Measurements from ENCODE around the gene IMP4. TPM values are rescaled to one million over a fixed set of nuclear protein-coding genes. Genes with fewer than 3 reads are reported as not detected.
A peak's percentile ranks its signal among the peaks of the same experiment; 100 is the strongest.

The IMP4 gene
- polyA plus RNA-seq, 1 donor (not counting 4 experiments of a cell fraction or from before 2014, with no cell fraction given) = 75.8 TPM

DNA sequence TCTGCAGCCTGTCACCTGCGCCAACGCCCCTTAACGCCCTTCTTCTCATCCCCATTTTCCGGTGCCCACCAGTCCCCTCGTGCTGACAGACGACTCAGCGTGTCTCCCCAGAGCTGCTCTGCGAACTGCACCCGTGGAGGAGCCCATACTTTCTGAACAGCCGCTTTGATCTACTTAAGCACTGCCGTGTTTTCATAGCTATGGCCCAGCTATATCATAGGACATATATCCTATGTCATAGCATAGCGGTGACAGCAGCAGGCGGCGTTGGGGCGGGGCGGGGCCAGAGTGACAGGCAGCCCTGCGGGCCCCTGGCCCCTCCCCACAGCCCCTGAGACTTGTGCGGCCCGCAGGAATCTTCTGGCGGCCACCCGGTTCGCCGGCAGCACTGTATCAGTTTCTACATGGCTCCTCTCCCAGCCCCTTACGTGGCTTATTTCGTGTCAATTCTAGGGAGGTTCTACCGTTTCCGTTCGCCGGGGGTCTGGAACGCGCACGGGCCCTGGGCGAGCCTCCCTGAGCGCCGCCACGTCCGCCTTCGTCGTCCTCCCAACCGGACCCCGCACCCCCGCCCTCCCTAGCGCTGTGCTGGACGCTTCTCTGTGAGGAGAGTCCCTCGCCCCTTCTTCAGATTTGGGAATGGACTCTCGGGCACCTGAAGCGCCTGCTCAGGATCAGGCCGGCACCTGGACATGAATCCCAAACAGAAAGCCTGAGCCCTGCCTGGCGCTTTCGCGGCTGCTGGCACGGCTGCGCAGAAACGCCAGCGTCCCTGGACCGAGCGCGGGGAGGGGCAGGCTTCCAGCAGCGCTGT, 48.6 kb downstream of the IMP4 start:
- Histone ChIP-seq H3K4me3 (ENCODE audit: control insufficient read depth in 2 of 3, extremely low read depth in 1 of 3, insufficient read depth in 2 of 3, low read depth in 1 of 3, low read length in 3 of 3) (peak overlapping the region; percentile 58 to 74 (median 71)), H4K20me1 (ENCODE audit: control insufficient read depth, extremely low read depth, insufficient read depth, low read length) (no peaks in the 10 kb centered on the region), H3K4me1 (ENCODE audit: control insufficient read depth, extremely low read depth, insufficient read depth, low read length) (peaks cover 3% of the 10 kb centered on the region), H3K36me3 (ENCODE audit: control insufficient read depth in 2 of 2, extremely low read depth in 1 of 2, insufficient read depth in 2 of 2, low read length in 2 of 2) (no peaks in the 10 kb centered on the region), H3K27ac (ENCODE audit: control insufficient read depth, insufficient read depth, low read length) (no peak overlapping the region), H3K9ac (ENCODE audit: control insufficient read depth, extremely low read depth, insufficient read depth, low read length) (peak overlapping the region; percentile 41), H3K9me3 (ENCODE audit: control insufficient read depth, low read depth, low read length) (no peaks in the 10 kb centered on the region), H3K4me2 (ENCODE audit: control insufficient read depth, extremely low read depth, insufficient read depth, low read depth, low read length) (peak overlapping the region; percentile 53), H2AFZ (ENCODE audit: control insufficient read depth, low read length) (peak overlapping the region; percentile 84), H3K9me1 (ENCODE audit: control insufficient read depth, extremely low read depth, insufficient read depth, low read length) (no peaks in the 10 kb centered on the region), H3K27me3 (ENCODE audit: control insufficient read depth, extremely low read depth, insufficient read depth, low read length) (no peaks in the 10 kb centered on the region), H3K79me2 (ENCODE audit: control insufficient read depth, insufficient read depth, low read length) (no peaks in the 10 kb centered on the region)
- dilution Hi-C loops (cut with MboI; ENCODE audit: extremely low pct_ligation_motif_present, low sequenced_read_pairs) = no loop called here
- DNase-seq (ENCODE audit: low read depth, low spot score) (no peak), FAIRE-seq (no peak)
- no peak for TF ChIP-seq EZH2 (IDR thresholded peaks at IDR 0.05; ENCODE audit: low read length)
- TF ChIP-seq, protein P1, sequence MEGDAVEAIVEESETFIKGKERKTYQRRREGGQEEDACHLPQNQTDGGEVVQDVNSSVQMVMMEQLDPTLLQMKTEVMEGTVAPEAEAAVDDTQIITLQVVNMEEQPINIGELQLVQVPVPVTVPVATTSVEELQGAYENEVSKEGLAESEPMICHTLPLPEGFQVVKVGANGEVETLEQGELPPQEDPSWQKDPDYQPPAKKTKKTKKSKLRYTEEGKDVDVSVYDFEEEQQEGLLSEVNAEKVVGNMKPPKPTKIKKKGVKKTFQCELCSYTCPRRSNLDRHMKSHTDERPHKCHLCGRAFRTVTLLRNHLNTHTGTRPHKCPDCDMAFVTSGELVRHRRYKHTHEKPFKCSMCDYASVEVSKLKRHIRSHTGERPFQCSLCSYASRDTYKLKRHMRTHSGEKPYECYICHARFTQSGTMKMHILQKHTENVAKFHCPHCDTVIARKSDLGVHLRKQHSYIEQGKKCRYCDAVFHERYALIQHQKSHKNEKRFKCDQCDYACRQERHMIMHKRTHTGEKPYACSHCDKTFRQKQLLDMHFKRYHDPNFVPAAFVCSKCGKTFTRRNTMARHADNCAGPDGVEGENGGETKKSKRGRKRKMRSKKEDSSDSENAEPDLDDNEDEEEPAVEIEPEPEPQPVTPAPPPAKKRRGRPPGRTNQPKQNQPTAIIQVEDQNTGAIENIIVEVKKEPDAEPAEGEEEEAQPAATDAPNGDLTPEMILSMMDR (optimal IDR thresholded peaks at IDR 0.05 in 1 of 3, IDR thresholded peaks at IDR 0.05 in 1 of 3, conservative IDR thresholded peaks at IDR 0.05 in 1 of 3; ENCODE audit: extremely low read depth in 1 of 3, insufficient read depth in 2 of 3, low read length in 3 of 3) = no peak

DNA sequence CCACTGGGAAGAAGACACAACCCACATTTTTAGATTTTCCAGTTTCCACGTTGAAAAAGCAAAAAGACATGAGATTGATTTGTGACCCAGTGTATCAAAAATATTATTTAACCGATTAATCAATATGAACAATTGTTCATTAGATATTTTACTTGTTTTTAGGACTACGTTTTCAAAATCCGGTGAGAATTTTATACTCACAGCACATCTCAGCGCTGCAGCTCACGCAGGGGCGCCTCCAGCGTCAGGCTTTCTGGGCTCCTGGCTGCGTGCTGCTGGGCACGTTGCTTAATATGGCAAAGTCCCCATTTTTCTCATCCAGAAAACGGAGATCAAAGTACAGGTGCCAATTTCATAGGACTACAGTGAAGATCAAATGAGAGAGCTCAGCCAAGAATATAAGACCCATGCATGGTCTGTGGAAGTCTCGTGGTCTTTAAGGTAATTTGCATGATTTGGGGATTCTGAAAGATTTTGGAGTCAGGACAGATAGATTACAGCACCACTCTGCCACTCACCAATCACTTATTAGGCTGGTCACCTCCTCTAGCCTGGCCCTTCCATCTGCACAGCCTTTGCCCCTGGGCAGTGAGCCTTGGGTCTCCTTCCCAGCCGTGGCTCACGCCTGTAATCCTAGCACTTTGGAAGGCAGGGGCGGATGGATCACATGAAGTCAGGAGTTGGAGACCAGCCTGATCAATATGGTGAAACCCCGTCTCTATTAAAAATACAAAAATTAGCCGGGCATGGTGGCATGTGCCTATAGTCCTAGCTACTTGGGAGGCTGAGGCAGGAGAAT, 49.4 kb downstream of the IMP4 start:
- no peaks in the 10 kb centered on the region for H3K36me3 ChIP-seq (ENCODE audit: control insufficient read depth in 2 of 2, extremely low read depth in 1 of 2, insufficient read depth in 2 of 2, low read length in 2 of 2)

More for the DNA sequence above, 49.4 kb downstream of the IMP4 start:
- peak overlapping the region; percentile 41 for H3K9ac ChIP-seq (ENCODE audit: control insufficient read depth, extremely low read depth, insufficient read depth, low read length)
- no peaks in the 10 kb centered on the region for H3K27me3 ChIP-seq (ENCODE audit: control insufficient read depth, extremely low read depth, insufficient read depth, low read length)
- H3K4me3 ChIP-seq (ENCODE audit: control insufficient read depth in 2 of 3, extremely low read depth in 1 of 3, insufficient read depth in 2 of 3, low read depth in 1 of 3, low read length in 3 of 3) = peak overlapping the region; percentile 58 to 74 (median 71)
- H3K27ac ChIP-seq (ENCODE audit: control insufficient read depth, insufficient read depth, low read length) = no peak overlapping the region
- FAIRE-seq (no peak), DNase-seq (ENCODE audit: low read depth, low spot score) (no peak)
- TF ChIP-seq EZH2 (IDR thresholded peaks at IDR 0.05; ENCODE audit: low read length) = no peak
- TF ChIP-seq, protein P1 (optimal IDR thresholded peaks at IDR 0.05 in 1 of 3, IDR thresholded peaks at IDR 0.05 in 1 of 3, conservative IDR thresholded peaks at IDR 0.05 in 1 of 3; ENCODE audit: extremely low read depth in 1 of 3, insufficient read depth in 2 of 3, low read length in 3 of 3) = no peak
- no peaks in the 10 kb centered on the region for H3K9me1 ChIP-seq (ENCODE audit: control insufficient read depth, extremely low read depth, insufficient read depth, low read length)
- no peaks in the 10 kb centered on the region for H3K79me2 ChIP-seq (ENCODE audit: control insufficient read depth, insufficient read depth, low read length)
- H3K9me3 ChIP-seq (ENCODE audit: control insufficient read depth, low read depth, low read length) = no peaks in the 10 kb centered on the region
- peaks cover 3% of the 10 kb centered on the region for H3K4me1 ChIP-seq (ENCODE audit: control insufficient read depth, extremely low read depth, insufficient read depth, low read length)
- H3K4me2 ChIP-seq (ENCODE audit: control insufficient read depth, extremely low read depth, insufficient read depth, low read depth, low read length) = peak overlapping the region; percentile 53
- H2AFZ ChIP-seq (ENCODE audit: control insufficient read depth, low read length) = peak overlapping the region; percentile 84
- H4K20me1 ChIP-seq (ENCODE audit: control insufficient read depth, extremely low read depth, insufficient read depth, low read length) = no peaks in the 10 kb centered on the region
- dilution Hi-C loops (cut with MboI; ENCODE audit: extremely low pct_ligation_motif_present, low sequenced_read_pairs) = no loop called here

Measured in keratinocyte (primary cell).